Small intestine (tissue), 7 donors: ENCODE measurements around the gene P4HA3. TPM values are rescaled to one million over a fixed set of nuclear protein-coding genes. Genes with fewer than 3 reads are reported as not detected.

ENCODE experiments used
- DNase-seq, 2 donors: peaks; one replicate each; pipeline versions ENCODE4 v3.0.0 to v3.0.0-alpha.2; 2013
- FAIRE-seq: peaks from 2 replicates; lab custom pipeline; 2012; peaks lifted over from hg19 to GRCh38; lab: Jason Lieb, UNC
- H3K27ac ChIP-seq, 3 donors: one replicate each; pipeline ENCODE4 v1.5.1; 2013; ENCODE audit warnings: low read length in 2 of 3, mild to moderate bottlenecking in 2 of 3, control low read depth in 1 of 3, inconsistent platforms in 1 of 3, low read depth in 1 of 3, moderate library complexity in 1 of 3
- H3K27me3 ChIP-seq, 3 donors: one replicate each; pipeline ENCODE4 v1.6.1; 2013; ENCODE audit warnings: low read length in 3 of 3, inconsistent platforms in 1 of 3; ENCODE audit not compliant: control insufficient read depth in 3 of 3, insufficient read depth in 3 of 3
- H3K36me3 ChIP-seq, 3 donors: one replicate each; pipeline ENCODE4 v1.6.1; 2013; ENCODE audit warnings: low read length in 3 of 3, inconsistent platforms in 1 of 3, low read depth in 1 of 3, mild to moderate bottlenecking in 1 of 3, moderate library complexity in 1 of 3; ENCODE audit not compliant: control insufficient read depth in 3 of 3, insufficient read depth in 2 of 3
- H3K4me1 ChIP-seq, 3 donors: one replicate each; pipeline ENCODE4 v1.6.1; 2013; ENCODE audit warnings: low read length in 2 of 3, inconsistent platforms in 1 of 3, low read depth in 1 of 3, mild to moderate bottlenecking in 1 of 3, moderate library complexity in 1 of 3; ENCODE audit not compliant: control insufficient read depth in 3 of 3, insufficient read depth in 2 of 3
- H3K4me3 ChIP-seq, 3 donors: one replicate each; pipeline ENCODE4 v1.5.1; 2013; ENCODE audit warnings: low read length in 3 of 3, control low read depth in 1 of 3, inconsistent platforms in 1 of 3, low read depth in 1 of 3, mild to moderate bottlenecking in 1 of 3, moderate library complexity in 1 of 3
- H3K9me3 ChIP-seq, 2 donors: one replicate each; pipeline ENCODE4 v1.6.1; 2013; ENCODE audit warnings: low read depth in 1 of 2, low read length in 1 of 2; ENCODE audit not compliant: control insufficient read depth in 2 of 2, insufficient read depth in 1 of 2
- WGBS, 3 donors: extraction: QIAGEN DNeasy Blood & Tissue Kit; methylation state at CpG; one replicate each; pipeline ENCODE4 v1.1.7; 2013; 5-methylcytosine and 5-hydroxymethylcytosine counted together
- polyA plus RNA-seq, 4 donors: library from polyadenylated mRNA; stranded (reverse) in 3 of 4; unstranded in 1 of 4; fragments of 200-250 nt in 3 of 4; fragments of 120-200 nt in 1 of 4; gene quantifications; one replicate each; pipeline versions ENCODE4 v1.2.1 to v1.2.3, GENCODE V29; 2013
- donor health status: healthy with polysubstance abuse.
- donor health status: control.
- donor health status: control.
- donor health status: Bipolar disorder and iron deficiency.
- donor health status: healthy.

Gene P4HA3
- polyA plus RNA-seq, 4 donors: 0.53 to 0.66 TPM; not detected in 2

DNA sequence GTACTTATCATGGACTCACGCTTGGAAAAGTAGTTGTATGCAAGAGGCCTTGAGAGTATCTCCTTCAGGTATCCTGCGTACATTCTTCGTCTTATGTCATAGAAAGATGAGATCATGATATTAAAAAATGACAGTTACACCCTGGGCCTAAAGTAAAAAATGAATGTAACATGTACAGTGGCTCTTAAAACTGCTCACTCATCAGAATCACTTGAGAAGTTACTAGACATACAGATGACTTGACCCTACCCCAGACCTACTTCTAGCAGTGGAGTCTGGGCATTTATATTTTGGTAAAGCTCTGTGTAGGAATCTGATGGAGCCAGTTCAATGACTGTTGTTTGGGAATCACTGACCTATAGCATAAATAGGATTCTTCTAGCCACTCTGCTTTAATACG is 85.9 kb downstream of the P4HA3 start:
- no peak for DNase-seq
- FAIRE-seq: no peak
- no peaks in the 10 kb centered on the region for H3K27me3 ChIP-seq
- peaks cover 0 to 3% (median 3%) of the 10 kb centered on the region in 3 donors for H3K36me3 ChIP-seq
- 96 to 99% (median 98%) methylated on average over 4 of the region's 4 CpGs for WGBS, 3 donors
- no peak overlapping the region for H3K4me3 ChIP-seq
- H3K4me1 ChIP-seq: no peaks in the 10 kb centered on the region
- no peaks in the 10 kb centered on the region for H3K9me3 ChIP-seq
- no peak overlapping the region for H3K27ac ChIP-seq

DNA sequence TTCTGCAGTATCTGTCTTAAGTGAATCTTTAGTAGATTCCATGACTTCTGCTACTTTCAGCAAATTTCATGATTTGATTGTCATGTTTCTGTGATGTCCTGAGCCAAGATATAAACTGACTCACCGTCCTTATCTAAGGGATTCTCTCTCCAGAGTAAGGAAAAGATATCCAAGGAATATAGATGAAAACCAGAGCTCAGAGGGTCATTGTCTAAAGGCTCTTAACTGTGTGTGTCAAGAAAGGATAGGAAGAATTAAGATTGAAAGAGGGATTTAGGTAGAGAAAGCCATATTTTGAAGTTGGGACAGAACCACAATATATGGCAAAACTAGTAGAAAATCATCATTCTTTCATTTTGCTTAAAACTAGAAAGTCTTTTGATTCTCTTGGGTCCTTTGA is 89.6 kb downstream of the P4HA3 start:
- H3K27me3 ChIP-seq: no peaks in the 10 kb centered on the region
- no peaks in the 10 kb centered on the region for H3K4me1 ChIP-seq
- peaks cover 0 to 3% (median 1%) of the 10 kb centered on the region in 3 donors for H3K36me3 ChIP-seq
- H3K9me3 ChIP-seq: no peaks in the 10 kb centered on the region
- H3K4me3 ChIP-seq: no peak overlapping the region
- no peak overlapping the region for H3K27ac ChIP-seq
- FAIRE-seq (no peak), DNase-seq (no peak)
- 67 to 72% (median 69%) methylated on average over 1 of the region's 1 CpG for WGBS, 3 donors

DNA sequence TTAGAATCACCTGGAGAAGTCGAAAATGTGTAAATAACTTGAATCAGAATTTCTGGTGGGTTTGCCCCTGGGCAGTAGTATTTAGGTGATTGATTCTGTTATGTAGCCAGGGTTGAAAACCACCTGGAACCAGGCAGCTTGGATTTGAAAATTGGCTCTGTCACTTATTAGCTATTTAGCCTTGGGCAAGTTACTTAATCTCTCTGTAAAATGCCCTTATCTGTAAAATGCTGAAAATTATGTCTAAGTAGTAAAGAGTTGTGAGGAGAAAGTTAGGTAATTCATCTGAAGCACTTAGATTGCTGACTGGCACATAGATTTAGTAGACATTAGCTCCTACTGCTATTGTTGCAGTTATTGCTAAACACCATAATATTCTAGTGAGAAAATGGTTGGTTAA is 91.1 kb downstream of the P4HA3 start:
- FAIRE-seq: no peak

More for the DNA sequence above, 91.1 kb downstream of the P4HA3 start:
- Histone ChIP-seq H3K4me3 (no peak overlapping the region), H3K27ac (no peak overlapping the region), H3K27me3 (no peaks in the 10 kb centered on the region), H3K36me3 (peaks cover 0 to 3% (median 0%) of the 10 kb centered on the region in 3 donors), H3K9me3 (no peaks in the 10 kb centered on the region), H3K4me1 (no peaks in the 10 kb centered on the region)
- 88 to 100% (median 92%) methylated on average over 1 of the region's 1 CpG for WGBS, 3 donors
- DNase-seq: peak in 1 of 2 donors; percentile 5

Other genes starting within 250 kb of the P4HA3 start
- 10 to 100 TPM in 2 of 4 donors, 1 to 10 TPM in 2; 3.8 to 11.0 (median 7.3) TPM for gene C2CD3, start 140.6 kb downstream of the P4HA3 start, polyA plus RNA-seq
- gene PPME1, start 140.4 kb downstream of the P4HA3 start, polyA plus RNA-seq: 10 to 100 TPM; 14.3 to 23.1 (median 19.6) TPM
- 1 to 10 TPM in 2 of 4 donors, under 1 TPM in 2; 0.45 to 3.1 (median 1.2) TPM for gene PGM2L1, start 86.8 kb upstream of the P4HA3 start, polyA plus RNA-seq
- gene KCNE3, start 155.9 kb upstream of the P4HA3 start, polyA plus RNA-seq: 10 to 100 TPM; 17.0 to 88.4 (median 29.3) TPM
- 10 to 100 TPM in 1 of 4 donors, 1 to 10 TPM in 3; 4.9 to 11.1 (median 7.6) TPM for gene LIPT2, start 182.1 kb upstream of the P4HA3 start, polyA plus RNA-seq